Stimulated activated CD4-positive, alpha-beta T cell treated with anti-CD3 and anti-CD28 coated beads, Interleukin-4, amount 100 ng/mL, for 4 hours (primary cell): ENCODE results near the gene LRP2BP.
"Not testable (repeated sequence)": the region's sequence is repeated elsewhere in the genome, so short reads cannot be mapped to it uniquely, and the experiment has no call there.

Experiments
- DNase-seq, 2 experiments: peaks; one replicate each; pipeline ENCODE4 v3.0.0-alpha.2; 2020

Gene LRP2BP

DNA sequence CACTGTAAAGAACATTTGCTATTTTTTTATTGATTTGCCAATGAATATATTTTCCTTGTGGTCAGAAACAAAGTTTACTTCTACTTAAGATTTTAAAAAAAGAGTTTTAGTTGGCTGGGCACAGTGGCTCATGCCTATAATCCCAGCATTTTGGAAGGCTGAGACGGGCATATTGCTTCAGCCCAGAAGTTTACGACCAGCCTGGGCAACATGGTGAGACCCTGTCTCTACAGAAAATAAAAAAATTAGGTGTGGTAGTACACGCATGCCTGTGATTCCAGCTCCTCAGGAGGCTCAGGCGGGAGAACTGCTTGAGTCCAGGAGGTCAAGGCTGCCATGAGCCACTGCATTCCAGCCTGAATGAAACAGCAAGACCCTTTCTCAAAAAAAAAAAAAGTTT, 36.8 kb downstream of the LRP2BP start:
- no peak for DNase-seq

DNA sequence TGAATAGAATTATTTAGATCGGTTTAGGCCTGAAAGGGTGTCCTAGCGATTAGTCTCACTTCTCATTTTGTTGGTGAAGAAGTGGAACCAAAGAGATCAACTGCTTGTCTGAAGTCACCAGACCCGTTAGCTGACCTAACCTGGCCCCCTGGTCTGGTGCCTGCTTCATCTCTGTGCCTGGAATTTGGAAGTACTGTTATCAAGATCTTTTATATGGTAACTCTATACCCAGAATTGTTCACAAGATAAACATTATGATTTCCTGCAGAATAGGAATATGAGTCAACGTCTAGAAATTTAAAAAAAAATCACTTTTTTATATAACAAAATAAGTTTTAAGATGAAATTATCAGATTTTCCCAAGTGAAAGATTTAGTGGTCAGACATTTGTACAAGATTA, 37.2 kb downstream of the LRP2BP start:
- no peak for DNase-seq

DNA sequence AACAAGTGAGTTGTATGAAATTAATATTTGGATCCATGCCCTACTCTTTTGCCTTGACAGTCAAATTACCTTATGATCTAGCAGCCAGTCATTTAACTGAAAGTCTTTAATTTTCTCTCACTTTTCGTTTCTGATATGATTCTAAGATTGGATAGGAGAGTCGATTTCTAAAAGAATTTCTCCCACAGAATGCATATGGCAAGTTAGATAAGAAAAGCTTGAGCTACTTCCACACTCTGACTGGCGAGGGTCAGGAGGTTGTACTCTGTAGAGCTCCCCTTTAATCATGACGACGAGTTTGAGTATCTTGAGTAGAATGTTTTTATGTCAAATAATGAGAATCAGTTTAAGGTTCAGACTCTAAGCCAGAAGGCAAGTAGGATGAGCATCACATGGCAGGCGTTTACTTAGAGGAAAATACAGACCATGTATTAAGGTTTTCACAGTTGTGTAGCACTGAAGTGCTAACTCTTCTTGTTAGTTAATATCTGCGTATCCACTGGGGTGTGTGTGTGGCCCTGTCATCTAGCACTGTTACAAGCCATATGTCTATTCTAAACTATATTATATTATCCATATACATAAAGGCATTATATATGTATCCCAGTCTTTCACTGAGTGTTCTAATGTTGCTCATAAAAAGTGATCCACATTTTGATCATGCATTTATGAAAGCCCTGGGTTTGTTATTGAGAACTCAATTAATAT, 37.8 kb downstream of the LRP2BP start:
- DNase-seq = no peak

DNA sequence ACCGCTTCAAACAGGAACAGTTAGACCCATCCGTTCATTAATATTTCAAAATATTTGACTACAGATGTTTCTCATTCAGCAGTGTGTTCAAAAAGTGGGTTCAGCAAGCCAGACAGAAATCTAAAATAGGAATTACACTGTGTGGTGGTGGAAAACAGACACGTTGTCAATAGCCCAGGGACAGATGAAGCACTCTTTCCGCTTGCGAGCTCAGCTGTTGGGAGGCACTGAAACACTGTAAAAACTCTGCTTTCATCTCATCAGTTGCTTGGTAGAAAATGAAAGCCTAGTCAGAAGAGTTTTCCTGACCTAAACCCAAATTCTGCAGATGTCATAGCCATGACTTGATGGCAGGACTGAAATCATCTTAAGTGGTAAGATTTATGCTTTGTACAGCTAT, 38.5 kb downstream of the LRP2BP start:
- DNase-seq = no peak

DNA sequence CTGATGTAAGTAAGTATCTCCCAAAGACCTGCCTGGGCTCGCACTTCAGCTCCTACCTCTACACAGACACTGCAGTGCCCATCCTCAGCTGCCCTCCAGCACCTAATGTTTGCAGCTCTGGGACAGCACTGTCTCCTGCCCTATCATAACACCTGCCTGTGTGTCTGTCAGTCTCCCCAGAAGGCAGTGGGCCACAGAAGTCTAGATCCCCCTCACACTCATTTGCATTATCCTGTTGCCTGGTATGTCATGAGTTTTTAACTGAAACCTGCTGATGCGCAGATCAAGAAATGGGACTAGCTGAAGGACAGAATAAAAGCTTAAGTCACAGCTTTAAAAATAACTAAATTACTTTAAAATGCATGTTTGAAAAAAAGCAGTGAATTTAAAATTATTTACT, 43.0 kb downstream of the LRP2BP start:
- DNase-seq = no peak

DNA sequence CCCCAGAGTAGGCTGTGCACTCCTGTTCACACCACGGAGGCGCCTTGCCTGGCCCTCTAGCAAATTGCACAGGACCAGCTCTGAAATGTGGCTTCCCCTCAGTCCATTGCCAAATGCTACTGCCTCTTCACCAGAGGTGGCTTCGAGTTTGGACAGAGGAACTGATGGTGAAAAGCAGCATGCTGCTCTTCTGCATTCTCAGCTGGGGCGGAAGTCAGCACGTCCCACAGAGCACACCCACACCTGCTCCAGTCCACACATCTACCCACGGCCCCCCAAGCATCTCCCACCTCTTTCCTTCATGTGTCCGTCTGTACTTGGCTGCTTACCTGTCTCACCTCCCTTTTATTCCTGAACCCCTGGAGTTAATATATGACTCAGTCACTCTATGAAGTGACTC, 43.5 kb downstream of the LRP2BP start:
- DNase-seq = no peak

DNA sequence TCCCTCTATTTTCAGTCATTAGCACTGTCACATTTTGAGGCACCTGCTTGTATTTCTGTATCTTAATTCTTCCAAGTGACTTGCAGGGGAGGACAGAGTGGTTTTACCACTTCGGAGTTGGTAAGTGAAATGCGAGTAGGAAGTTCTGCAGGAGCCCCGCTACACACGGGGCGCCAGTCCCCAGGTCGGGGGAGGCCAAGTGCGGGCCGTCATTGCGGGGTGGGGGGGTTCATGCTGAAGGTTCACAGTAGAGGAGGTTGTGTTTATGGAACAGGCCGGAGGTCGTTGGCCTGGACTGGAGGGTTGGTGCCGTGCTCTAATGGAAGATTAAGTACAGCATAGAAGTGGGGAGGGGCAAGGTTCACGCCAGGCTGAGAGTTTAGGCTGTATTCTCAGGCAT, 44.0 kb downstream of the LRP2BP start:
- DNase-seq = no peak

DNA sequence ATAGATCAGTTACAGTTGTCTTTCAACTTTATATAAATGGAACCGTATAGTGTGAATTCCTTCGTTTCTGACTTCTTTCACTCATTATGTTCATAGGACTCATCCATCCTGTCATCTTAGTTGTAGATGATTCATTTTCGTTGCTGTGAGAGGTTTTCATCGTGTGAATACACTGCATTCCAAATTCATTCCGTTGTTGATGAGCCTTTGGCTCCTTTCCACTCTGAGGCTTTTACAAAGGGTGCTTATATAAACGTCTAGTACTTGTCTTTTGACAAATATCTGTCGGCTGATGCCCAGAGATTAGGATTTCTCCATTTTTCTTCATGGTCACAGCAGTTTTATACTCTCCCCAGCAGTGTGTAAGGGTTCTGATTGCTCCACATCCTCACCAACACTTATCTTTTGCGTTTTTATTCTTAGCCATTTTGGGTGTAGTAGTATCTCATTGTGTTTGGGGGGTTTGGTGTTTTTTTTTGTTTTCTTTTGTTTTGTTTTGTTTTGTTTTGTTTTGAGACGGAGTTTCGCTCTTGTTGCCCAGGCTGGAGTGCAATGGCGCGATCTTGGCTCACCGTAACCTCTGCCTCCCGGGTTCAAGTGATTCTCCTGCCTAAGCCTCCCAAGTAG, 48.6 kb downstream of the LRP2BP start:
- no peak for DNase-seq

DNA sequence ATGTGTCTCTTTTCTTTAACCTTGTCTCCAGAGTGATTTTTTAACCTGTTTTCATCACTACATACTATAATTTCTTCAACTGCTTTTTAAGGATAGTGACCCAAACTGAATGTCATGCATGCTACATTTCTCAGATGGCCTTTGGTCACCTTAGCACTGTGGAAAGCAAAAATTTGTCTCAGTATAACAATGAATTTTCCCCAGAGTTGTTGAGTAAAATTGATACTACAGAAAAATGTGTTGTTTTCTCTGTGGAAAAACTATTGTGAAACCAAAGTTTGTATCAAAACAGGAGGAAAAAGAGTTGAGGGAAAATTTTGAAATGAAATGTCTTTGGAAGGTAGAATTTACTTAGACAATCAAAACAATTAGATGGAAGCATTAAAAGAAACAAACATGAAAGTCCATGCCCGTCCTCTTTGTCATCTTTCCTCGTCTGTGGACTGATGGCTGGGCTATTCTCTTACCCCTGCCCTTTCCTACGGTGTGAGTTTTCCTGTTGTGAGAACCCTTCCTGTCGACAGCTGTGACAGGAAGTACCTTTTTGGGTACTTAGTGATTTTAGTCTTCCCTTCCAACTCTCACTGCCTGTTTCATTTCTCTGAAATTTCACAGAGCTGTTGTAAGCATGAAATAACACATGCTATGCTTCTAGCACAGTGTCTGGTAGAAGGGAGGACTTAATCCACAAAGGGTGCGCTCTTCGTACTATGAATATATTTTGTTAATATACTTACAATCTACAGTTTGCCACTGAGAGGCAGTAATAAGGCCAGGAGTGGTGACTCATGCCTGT, 50.8 kb downstream of the LRP2BP start:
- no peak for DNase-seq

DNA sequence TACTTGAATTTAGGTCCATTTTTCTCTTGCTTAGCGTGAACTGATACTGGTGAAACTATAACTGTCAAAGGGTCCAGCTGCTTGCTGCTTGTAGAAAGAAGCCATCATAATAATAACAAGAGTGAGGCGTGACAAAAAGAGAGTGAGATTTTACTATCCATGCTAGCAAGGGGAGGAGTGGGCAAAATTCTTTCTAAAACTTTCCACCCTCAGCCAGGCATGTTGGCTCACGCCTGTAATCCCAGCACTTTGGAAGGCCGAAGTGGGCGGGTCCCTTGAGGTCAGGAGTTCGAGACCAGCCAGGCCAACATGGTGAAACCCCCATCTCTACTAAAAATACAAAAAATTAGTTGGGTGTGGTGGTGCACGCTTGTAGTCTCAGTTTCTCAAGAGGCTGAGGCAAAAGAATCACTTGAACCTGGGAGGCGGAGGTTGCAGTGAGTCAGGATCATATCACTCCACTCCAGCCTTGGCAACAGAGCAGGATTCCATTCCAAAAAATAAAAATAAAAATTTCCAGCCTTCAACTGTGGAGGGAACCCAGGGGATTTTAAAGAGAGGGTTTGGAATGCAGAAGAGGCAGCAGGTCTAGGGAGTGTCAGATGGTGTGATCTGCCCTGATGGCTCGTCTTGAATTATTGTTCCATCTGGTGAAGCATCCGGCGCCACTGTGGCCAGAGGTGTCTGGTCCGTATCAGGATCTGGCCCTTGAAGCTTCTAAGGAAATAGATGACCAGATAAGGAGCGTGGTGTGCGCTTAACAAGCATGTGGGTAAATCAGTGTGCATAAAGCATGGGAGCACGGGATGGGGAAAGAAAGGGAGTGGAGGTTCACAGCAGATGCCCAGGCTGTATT, 51.8 kb downstream of the LRP2BP start:
- no peak for DNase-seq

DNA sequence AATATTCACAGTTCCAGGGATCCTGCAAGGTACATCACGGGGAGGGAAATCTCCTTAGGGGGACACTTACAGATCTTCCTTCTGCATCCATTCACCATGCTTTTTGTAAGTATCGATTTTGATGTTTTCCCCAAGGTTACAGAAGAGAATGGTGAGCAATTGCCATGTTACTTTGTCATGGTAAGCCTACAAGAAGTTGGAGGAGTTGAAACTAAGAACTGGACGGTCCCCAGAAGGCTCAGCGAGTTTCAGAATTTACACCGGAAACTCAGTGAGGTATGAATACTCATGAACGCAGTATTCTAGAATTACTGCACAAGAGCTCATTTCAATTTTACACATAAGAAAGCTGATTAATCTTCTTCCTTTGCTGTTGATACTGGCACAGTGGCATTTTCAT, 53.9 kb downstream of the LRP2BP start:
- DNase-seq = no peak

DNA sequence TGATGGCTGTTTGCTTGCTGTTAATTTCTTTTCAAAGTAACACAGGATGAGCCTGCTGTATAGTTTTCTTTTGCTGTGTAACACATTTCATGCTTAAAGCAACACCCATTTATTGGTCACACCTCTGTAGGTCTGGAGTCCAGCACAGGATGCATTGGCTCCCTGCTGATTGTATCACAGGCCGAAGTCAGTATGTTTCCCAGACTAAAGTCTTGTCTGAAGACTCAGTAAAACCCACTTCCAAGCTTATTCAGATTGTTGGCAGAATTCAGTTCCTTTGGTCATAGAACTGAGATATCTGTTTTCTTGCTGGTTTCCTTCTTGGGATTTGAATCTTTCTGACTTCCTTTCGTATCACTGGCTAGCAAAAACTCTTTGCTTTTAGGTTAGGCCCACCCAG, 54.3 kb downstream of the LRP2BP start:
- no peak for DNase-seq

DNA sequence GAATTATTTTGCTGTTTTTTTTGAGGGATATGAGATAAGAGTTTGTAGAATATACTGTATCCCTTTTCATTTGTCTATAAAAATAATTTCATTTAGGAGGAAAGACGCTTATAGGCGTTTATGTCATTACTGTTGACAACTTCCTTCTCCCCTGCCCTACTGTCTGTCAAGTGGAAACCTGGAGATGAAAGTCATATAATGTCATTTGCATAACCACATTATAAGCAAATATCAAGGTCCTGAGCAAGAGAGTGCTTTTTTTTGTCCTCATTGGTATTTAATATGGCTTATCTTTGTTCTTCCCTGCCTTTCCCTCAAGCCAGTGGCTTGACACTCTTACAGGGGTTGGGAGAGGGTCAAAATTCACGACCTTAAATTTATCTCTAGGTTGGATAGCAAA, 55.8 kb downstream of the LRP2BP start:
- DNase-seq = no peak

DNA sequence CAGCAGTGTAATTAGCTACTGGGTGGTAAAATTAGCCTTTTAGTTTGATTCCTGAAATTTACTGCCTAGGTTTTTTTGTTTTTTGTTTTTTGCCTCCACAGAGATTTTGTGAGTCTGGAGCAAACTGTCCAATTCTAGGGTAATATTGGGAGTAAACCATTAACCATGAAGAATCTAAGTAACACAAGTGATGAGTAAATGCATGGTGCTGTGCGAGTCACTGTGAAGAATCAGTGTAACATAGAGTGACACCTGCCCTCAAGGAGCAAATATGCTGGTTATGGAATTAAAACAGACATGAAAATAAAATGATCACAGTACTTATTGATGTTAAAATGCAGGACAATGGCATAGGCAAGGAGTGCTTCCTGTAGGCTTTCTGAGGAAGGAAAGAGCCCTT, 60.1 kb downstream of the LRP2BP start:
- DNase-seq = no peak

DNA sequence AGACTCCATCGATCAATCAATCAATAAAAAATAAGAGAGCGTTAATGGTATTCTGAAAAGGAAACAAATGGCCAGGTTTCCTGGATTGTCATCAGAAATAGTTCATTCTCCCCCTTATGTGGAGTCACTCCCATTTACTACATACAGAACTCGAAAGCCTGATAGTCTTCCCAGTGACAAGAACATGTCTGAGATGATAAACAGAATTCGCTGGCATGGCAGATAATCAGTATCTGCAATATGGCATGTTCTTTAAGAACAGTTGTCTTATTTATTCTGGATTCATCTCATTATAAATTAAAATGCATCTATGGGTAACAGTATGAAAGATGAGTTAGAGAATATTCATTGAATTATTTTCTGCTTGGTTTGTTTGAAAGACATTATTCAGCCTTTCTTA, 61.4 kb downstream of the LRP2BP start:
- DNase-seq = no peak

DNA sequence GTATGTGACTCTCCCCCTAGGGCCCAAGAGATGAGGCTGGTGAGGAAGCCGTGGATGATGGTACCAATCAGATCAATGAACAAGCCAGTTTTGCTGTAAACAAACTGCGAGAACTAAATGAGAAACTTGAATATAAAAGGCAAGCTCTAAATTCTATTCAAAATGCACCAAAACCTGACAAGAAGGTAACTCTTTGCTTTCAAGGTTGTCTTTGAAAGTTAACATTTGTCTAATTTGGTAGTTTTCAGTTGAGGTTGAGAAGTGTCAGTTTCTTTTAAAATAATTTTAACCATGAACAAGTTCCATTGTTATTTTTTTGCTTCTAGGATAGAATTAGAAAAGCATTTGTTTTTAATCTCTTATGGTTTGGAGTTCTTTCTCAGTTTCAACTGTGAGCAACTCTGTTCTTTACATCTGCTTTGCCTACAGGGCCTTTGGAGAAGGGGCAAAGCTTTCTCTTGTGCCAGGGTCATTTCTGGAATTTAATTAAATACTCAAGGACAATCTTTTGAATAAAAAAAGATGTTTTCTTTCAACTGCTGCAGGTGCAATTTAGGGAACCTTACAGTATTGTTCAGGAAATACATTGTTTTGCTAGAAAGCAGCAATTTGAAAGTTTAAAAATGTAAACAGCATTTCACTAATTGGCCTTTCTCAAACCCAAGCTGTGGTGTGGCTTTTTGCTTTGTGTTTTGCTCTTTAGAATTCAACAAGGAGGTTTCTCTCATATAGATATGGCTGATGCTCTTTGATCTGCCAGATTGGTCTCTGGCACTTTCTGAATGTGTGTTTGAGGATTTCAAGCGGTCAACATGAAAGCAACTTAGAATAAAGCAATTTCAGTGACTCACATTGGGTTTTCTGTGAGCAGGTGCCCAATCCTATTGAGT, 62.9 kb downstream of the LRP2BP start:
- no peak for DNase-seq

DNA sequence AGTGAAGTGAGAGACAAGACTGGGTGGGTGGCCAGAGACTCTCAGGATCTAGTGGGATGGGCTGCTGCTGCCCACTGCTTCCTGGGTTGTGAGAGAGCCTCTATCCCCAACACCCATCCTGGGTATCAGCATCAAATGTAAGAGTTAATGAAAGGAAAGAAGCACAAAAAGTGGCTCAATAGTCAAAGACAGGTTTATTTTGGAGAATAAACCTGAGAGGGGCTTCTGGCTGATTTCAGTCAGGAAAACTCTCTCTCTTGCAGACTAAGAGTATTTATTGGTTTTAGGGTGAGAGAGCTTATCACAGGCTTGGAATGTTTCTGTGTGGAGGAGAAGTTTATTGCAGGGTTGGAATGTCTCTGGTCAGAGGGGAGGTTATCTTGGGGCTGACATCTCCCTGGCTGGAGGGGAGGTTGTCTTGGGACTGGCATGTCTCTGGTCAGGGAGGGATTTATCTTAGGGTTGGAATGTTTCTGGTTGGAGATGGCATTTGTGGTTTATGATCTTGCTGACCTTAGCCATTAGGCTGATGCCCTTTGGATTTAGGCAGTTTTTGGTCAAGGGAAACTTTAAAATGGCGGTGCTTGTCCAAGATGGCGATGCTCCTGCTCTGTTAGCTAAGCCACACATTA, 65.7 kb downstream of the LRP2BP start:
- DNase-seq = not testable (repeated sequence)

DNA sequence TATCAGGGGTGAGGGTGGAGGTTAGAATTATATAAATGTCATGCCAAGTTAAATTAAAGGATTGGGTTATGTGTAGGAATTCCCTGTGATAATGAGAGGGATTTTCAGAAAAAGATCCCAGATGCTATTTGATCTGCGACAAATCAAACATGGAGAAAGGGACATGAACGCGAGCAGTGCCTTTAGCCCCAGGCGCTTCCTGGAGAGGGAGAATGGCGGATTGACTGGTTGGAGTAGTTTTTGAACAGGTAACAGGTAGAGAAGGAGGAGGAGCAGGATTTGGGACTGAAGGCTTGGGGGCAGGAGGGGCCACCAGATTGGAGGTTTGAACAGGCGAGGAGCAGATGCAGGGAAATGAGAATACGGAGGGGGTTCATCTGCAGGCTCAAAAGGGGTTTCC, 67.1 kb downstream of the LRP2BP start:
- no peak for DNase-seq

DNA sequence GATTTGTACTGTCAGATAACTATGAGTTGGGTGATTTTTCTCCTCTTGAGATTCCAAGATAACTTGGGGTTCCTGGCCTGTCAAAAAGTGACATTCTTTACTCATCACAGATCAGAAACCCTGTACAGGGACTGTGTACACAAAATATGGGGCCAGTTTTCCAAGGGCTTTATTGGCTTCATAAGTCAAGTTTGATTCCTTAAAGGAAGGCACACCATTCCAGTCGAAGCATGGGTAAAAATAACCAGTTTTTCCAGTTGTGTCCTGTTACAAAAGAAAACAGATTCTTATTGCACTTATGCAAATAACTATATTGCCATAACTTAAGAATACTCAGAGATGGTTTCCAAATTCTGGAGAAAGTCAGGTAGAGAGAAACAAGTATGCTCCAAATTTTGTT, 70.0 kb downstream of the LRP2BP start:
- not testable (repeated sequence) for DNase-seq

DNA sequence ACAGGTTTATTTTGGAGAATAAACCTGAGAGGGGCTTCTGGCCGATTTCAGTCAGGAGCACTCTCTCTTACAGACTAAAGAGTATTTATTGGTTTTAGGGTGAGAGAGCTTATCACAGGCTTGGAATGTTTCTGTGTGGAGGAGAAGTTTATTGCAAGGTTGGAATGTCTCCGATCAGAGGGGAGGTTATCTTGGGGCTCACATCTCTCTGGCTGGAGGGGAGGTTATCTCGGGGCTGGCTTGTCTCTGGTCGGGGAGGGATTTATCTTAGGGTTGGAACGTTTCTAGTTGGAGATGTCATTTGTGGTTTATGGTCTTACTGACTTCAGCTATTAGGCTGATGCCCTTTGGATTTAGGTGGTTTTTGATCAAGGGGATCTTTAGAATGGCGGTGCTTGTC, 71.4 kb downstream of the LRP2BP start:
- DNase-seq = not testable (repeated sequence)

DNA sequence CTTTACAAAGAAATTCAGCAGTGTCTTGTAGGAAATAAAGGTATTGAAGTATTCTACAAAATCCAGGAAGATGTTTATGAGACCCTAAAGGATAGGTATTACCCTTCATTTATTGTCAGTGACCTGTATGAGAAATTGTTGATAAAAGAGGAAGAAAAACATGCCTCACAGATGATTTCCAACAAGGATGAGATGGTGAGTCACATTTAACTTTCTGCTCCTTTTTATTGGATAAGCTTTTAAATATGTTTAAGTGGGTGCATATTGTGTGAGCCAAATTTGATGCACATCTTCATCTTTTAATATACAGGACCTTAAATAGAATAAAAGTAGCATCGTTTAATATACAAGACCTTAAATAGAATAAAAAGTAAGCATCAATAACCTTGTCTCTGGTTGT, 72.1 kb downstream of the LRP2BP start:
- DNase-seq = no peak

DNA sequence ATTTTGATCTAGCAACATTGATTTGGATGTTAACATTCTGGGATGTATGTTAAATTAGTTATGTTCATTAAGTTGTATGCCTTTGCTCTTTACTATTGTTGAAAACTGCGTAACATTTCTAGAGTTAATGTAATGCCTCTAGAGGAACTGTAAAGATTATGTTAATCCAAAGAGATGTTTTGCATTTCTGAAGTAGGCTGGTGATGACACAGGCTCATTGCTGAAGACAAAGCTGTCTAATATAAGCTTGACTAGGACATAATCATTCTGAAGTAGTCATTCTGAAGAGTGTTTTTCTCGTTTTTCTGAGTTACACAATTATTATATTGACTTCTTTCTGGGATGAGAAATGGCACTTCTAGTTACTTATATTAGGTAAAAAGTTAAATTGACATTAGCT, 72.9 kb downstream of the LRP2BP start:
- DNase-seq = no peak
